WTC11 (cell line): Measurements from ENCODE around the gene NUDCD3. TPM values are rescaled to one million over a fixed set of nuclear protein-coding genes. Genes with fewer than 3 reads are reported as not detected.
A peak's percentile ranks its signal among the peaks of the same experiment; 100 is the strongest.

Experiments
- ATAC-seq: fragments of 200-7000 bp; cut with Tn5 transposase; 2 replicates; pipeline ENCODE4 v1.10.0; 2021; ENCODE audit warnings: mild to moderate bottlenecking, moderate library complexity
- CTCF ChIA-PET: fragments of 300-600 bp; sonication (Branson Sonifier 250); formaldehyde crosslinking; loops from one replicate; lab custom pipeline; 2021; ENCODE audit warnings: antibody characterized with exemption; lab: Charles Lee
- POLR2A ChIA-PET: fragments of 350-600 bp; sonication (Branson Sonifier 250); formaldehyde crosslinking; loops from one replicate; lab custom pipeline; 2021; ENCODE audit warnings: antibody characterized with exemption; lab: Charles Lee
- DNase-seq: peaks from one replicate; pipeline ENCODE4 v3.0.0; 2021; ENCODE audit warnings: low spot score
- H3K27ac Mint-ChIP-seq: 2 replicates; pipeline ENCODE4 v1.8.0; 2021; ENCODE audit warnings: mixed read lengths
- H3K27me3 Mint-ChIP-seq: 2 replicates; pipeline ENCODE4 v1.8.0; 2021; ENCODE audit warnings: low read depth, mild to moderate bottlenecking, moderate library complexity, mixed read lengths
- H3K36me3 Mint-ChIP-seq: 2 replicates; pipeline ENCODE4 v1.8.0; 2021; ENCODE audit warnings: mixed read lengths
- H3K4me1 Mint-ChIP-seq: 2 replicates; pipeline ENCODE4 v1.8.0; 2022; ENCODE audit warnings: mixed read lengths
- H3K4me3 Mint-ChIP-seq: 2 replicates; pipeline ENCODE4 v1.8.0; 2021; ENCODE audit warnings: mild to moderate bottlenecking, moderate library complexity, mixed read lengths
- H3K9me3 Mint-ChIP-seq: 2 replicates; pipeline ENCODE4 v1.8.0; 2021; ENCODE audit warnings: mixed read lengths
- E2F1 ChIP-seq: sonication (generic); formaldehyde crosslinking; IDR thresholded peaks from 2 replicates; pipeline ENCODE4 v1.8.0; 2022; ENCODE audit warnings: mild to moderate bottlenecking, missing genetic modification reagents
- E2F5 ChIP-seq: sonication (generic); formaldehyde crosslinking; IDR thresholded peaks from 2 replicates; pipeline ENCODE4 v1.8.1; 2022; ENCODE audit warnings: mild to moderate bottlenecking, moderate library complexity, missing genetic modification reagents
- FOXP4 ChIP-seq: sonication (generic); formaldehyde crosslinking; IDR thresholded peaks from 2 replicates; pipeline ENCODE4 v1.8.0; 2022; ENCODE audit warnings: mild to moderate bottlenecking, missing genetic modification reagents
- GTF2I ChIP-seq: fragments of 250-450 bp; sonication (Bioruptor Pico); conservative IDR thresholded peaks from 2 replicates; pipeline ENCODE4 v1.4.0; 2021; ENCODE audit warnings: mild to moderate bottlenecking
- HMGXB4 ChIP-seq: sonication (generic); formaldehyde crosslinking; IDR thresholded peaks from 2 replicates; pipeline ENCODE4 v1.8.1; 2023; ENCODE audit warnings: mild to moderate bottlenecking, moderate library complexity, missing genetic modification reagents
- MYBL2 ChIP-seq: sonication (generic); formaldehyde crosslinking; IDR thresholded peaks from 2 replicates; pipeline ENCODE4 v1.8.1; 2023; ENCODE audit warnings: mild to moderate bottlenecking, moderate library complexity, missing genetic modification reagents
- NFATC4 ChIP-seq: fragments of 250-450 bp; sonication (Bioruptor Pico); IDR thresholded peaks from 2 replicates; pipeline ENCODE4 v1.9.0; 2021; ENCODE audit warnings: mild to moderate bottlenecking
- SMAD3 ChIP-seq: sonication (generic); formaldehyde crosslinking; IDR thresholded peaks from 2 replicates; pipeline ENCODE4 v1.8.0; 2022; ENCODE audit warnings: missing genetic modification reagents, mild to moderate bottlenecking, borderline replicate concordance
- SOX15 ChIP-seq: fragments of 250-450 bp; sonication (Bioruptor Pico); IDR thresholded peaks from 2 replicates; pipeline ENCODE4 v1.9.0; 2021; ENCODE audit warnings: mild to moderate bottlenecking
- SP1 ChIP-seq: sonication (generic); formaldehyde crosslinking; conservative IDR thresholded peaks from 2 replicates; pipeline ENCODE4 v1.8.1; 2022; ENCODE audit warnings: missing genetic modification reagents
- USF1 ChIP-seq: sonication (generic); formaldehyde crosslinking; IDR thresholded peaks from 2 replicates; pipeline ENCODE4 v1.8.0; 2022; ENCODE audit warnings: mild to moderate bottlenecking, missing genetic modification reagents
- USF2 ChIP-seq: sonication (generic); formaldehyde crosslinking; IDR thresholded peaks from 2 replicates; pipeline ENCODE4 v1.8.1; 2023; ENCODE audit warnings: mild to moderate bottlenecking, missing genetic modification reagents, moderate library complexity
- ZMAT4 ChIP-seq: fragments of 250-450 bp; sonication (Bioruptor Pico); IDR thresholded peaks from 2 replicates; pipeline ENCODE4 v1.9.0; 2021; ENCODE audit warnings: mild to moderate bottlenecking
- ZNF138 ChIP-seq: sonication (generic); formaldehyde crosslinking; conservative IDR thresholded peaks from 2 replicates; pipeline ENCODE4 v1.8.1; 2022; ENCODE audit warnings: mild to moderate bottlenecking, moderate library complexity, missing genetic modification reagents
- ZNF219 ChIP-seq: sonication (generic); formaldehyde crosslinking; IDR thresholded peaks from 2 replicates; pipeline ENCODE4 v1.8.0; 2023; ENCODE audit warnings: missing genetic modification reagents, mild to moderate bottlenecking, borderline replicate concordance
- ZNF263 ChIP-seq: sonication (generic); formaldehyde crosslinking; IDR thresholded peaks from 2 replicates; pipeline ENCODE4 v1.8.1; 2022; ENCODE audit warnings: low read depth, mild to moderate bottlenecking, moderate library complexity, missing genetic modification reagents
- ZNF317 ChIP-seq: sonication (generic); formaldehyde crosslinking; IDR thresholded peaks from 2 replicates; pipeline ENCODE4 v1.8.1; 2023; ENCODE audit warnings: low read depth, mild to moderate bottlenecking, moderate library complexity, missing genetic modification reagents, borderline replicate concordance
- ZNF423 ChIP-seq: fragments of 250-450 bp; sonication (Bioruptor Pico); IDR thresholded peaks from 2 replicates; pipeline ENCODE4 v2.1.2; 2022; ENCODE audit warnings: mild to moderate bottlenecking, moderate library complexity
- ZNF425 ChIP-seq: fragments of 250-450 bp; sonication (Bioruptor Pico); conservative IDR thresholded peaks from 2 replicates; pipeline ENCODE4 v1.9.0; 2021; ENCODE audit warnings: mild to moderate bottlenecking
- ZNF512 ChIP-seq: sonication (generic); formaldehyde crosslinking; IDR thresholded peaks from 2 replicates; pipeline ENCODE4 v1.8.1; 2022; ENCODE audit warnings: missing genetic modification reagents, borderline replicate concordance
- total RNA-seq: library from RNA; stranded (reverse); gene quantifications from 3 replicates; pipeline ENCODE4 v1.2.3, GENCODE V29; 2021

Gene NUDCD3
- total RNA-seq, 1 experiment from 2014 or later: 71.8 TPM

GRCh38 chr7:44393238-44394111 is 97.0 kb downstream of the NUDCD3 start:
- no peaks in the 10 kb centered on the region for H3K27me3 Mint-ChIP-seq
- no peaks in the 10 kb centered on the region for H3K4me1 Mint-ChIP-seq
- ChIA-PET CTCF (no interaction called here), POLR2A (no interaction called here)
- H3K9me3 Mint-ChIP-seq: no peaks in the 10 kb centered on the region
- peak overlapping the region; percentile 45; the same call in 1 of the 2 replicates for H3K27ac Mint-ChIP-seq
- DNase-seq (no peak), ATAC-seq (no peak)
- H3K36me3 Mint-ChIP-seq: peaks cover 15% of the 10 kb centered on the region
- TF ChIP-seq USF1 (CRISPR knock-in tag) (no peak), SMAD3 (CRISPR knock-in tag) (no peak), SOX15 (CRISPR knock-in tag) (no peak), FOXP4 (CRISPR knock-in tag) (no peak), NFATC4 (CRISPR knock-in tag) (no peak), SP1 (no peak), ZNF263 (CRISPR knock-in tag) (no peak), MYBL2 (no peak), ZNF425 (no peak), E2F5 (CRISPR knock-in tag) (no peak), ZNF219 (CRISPR knock-in tag) (no peak), ZNF138 (CRISPR knock-in tag) (no peak), ZNF512 (no peak), ZNF317 (CRISPR knock-in tag) (no peak), ZNF423 (CRISPR knock-in tag) (no peak), USF2 (CRISPR knock-in tag) (no peak)
- no peak overlapping the region for H3K4me3 Mint-ChIP-seq

- peaks cover 17% of the 10 kb centered on the region for H3K36me3 Mint-ChIP-seq
These were observed 97.8 kb downstream of the NUDCD3 start for GRCh38 chr7:44392618-44393010.

More at GRCh38 chr7:44392618-44393010, 97.8 kb downstream of the NUDCD3 start:
- CTCF ChIA-PET: no interaction called here
- Mint-ChIP-seq H3K27ac (no peak overlapping the region), H3K9me3 (no peaks in the 10 kb centered on the region), H3K4me3 (no peak overlapping the region), H3K4me1 (no peaks in the 10 kb centered on the region), H3K27me3 (no peaks in the 10 kb centered on the region)
- TF ChIP-seq ZMAT4 (no peak), E2F1 (no peak), HMGXB4 (CRISPR knock-in tag) (no peak), GTF2I (CRISPR knock-in tag) (no peak)
- POLR2A ChIA-PET: no interaction called here
- ATAC-seq: no peak
- DNase-seq: no peak
